IMR-90 (cell line): ENCODE results near the gene FAM210B.

Experiments
- CEBPB ChIP-seq: IDR thresholded peaks from 2 replicates; pipeline ENCODE4 v1.6.1; 2012; ENCODE audit warnings: low read depth, low read length, improper control_type of control experiment
- CHD1 ChIP-seq: IDR thresholded peaks from 2 replicates; pipeline ENCODE4 v1.6.1; 2012; ENCODE audit warnings: low read depth, low read length, improper control_type of control experiment
- MAZ ChIP-seq: IDR thresholded peaks from 2 replicates; pipeline ENCODE4 v1.6.1; 2012; ENCODE audit warnings: low read depth, mild to moderate bottlenecking, low read length, improper control_type of control experiment, moderate library complexity, borderline replicate concordance
- MXI1 ChIP-seq: IDR thresholded peaks from 2 replicates; pipeline ENCODE4 v1.6.1; 2012; ENCODE audit warnings: low read depth, mild to moderate bottlenecking, low read length, moderate library complexity, borderline replicate concordance
- POLR2A ChIP-seq: IDR thresholded peaks from 2 replicates; pipeline ENCODE4 v1.6.1; 2012; ENCODE audit warnings: mild to moderate bottlenecking, low read depth, low read length
- RAD21 ChIP-seq: IDR thresholded peaks from 2 replicates; pipeline ENCODE4 v1.6.1; 2012; ENCODE audit warnings: low read length, improper control_type of control experiment
- RFX5 ChIP-seq: IDR thresholded peaks from 2 replicates; pipeline ENCODE4 v1.8.0; 2012; ENCODE audit warnings: low read depth, mild to moderate bottlenecking, low read length, moderate library complexity
- SMC3 ChIP-seq: fragments of 150-350 bp; IDR thresholded peaks from 2 replicates; pipeline ENCODE4 v1.6.1; 2016; ENCODE audit warnings: low read depth, mild to moderate bottlenecking, antibody characterized with exemption, low read length, moderate library complexity
- TF ChIP-seq, protein P1 (sequence below): conservative IDR thresholded peaks from 2 replicates; pipeline ENCODE4 v1.5.1; 2012; ENCODE audit warnings: mild to moderate bottlenecking, low read depth, low read length, improper control_type of control experiment

- TF ChIP-seq, protein P1, sequence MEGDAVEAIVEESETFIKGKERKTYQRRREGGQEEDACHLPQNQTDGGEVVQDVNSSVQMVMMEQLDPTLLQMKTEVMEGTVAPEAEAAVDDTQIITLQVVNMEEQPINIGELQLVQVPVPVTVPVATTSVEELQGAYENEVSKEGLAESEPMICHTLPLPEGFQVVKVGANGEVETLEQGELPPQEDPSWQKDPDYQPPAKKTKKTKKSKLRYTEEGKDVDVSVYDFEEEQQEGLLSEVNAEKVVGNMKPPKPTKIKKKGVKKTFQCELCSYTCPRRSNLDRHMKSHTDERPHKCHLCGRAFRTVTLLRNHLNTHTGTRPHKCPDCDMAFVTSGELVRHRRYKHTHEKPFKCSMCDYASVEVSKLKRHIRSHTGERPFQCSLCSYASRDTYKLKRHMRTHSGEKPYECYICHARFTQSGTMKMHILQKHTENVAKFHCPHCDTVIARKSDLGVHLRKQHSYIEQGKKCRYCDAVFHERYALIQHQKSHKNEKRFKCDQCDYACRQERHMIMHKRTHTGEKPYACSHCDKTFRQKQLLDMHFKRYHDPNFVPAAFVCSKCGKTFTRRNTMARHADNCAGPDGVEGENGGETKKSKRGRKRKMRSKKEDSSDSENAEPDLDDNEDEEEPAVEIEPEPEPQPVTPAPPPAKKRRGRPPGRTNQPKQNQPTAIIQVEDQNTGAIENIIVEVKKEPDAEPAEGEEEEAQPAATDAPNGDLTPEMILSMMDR = no peak
- TF ChIP-seq POLR2A = no peak
- TF ChIP-seq SMC3 = no peak
- TF ChIP-seq RFX5 = no peak
- TF ChIP-seq CEBPB = no peak
- no peak for TF ChIP-seq CHD1
- no peak for TF ChIP-seq RAD21
- no peak for TF ChIP-seq MXI1
- no peak for TF ChIP-seq MAZ
Observed at GRCh38 chr20:56316051-56316450, 42.7 kb upstream of the FAM210B start.
